Stimulated activated CD8-positive, alpha-beta memory T cell treated with anti-CD3 and anti-CD28 coated beads, Interleukin-7, amount 100 ng/mL, for 1 hour (primary cell): Measurements from ENCODE around the gene ZBP1.
A peak's percentile ranks its signal among the peaks of the same experiment; 100 is the strongest.

Experiments used
- DNase-seq, 2 donors: peaks; one replicate each; pipeline ENCODE4 v3.0.0-alpha.2; 2020; ENCODE audit warnings: low read depth in 2 of 2

The ZBP1 gene

DNA sequence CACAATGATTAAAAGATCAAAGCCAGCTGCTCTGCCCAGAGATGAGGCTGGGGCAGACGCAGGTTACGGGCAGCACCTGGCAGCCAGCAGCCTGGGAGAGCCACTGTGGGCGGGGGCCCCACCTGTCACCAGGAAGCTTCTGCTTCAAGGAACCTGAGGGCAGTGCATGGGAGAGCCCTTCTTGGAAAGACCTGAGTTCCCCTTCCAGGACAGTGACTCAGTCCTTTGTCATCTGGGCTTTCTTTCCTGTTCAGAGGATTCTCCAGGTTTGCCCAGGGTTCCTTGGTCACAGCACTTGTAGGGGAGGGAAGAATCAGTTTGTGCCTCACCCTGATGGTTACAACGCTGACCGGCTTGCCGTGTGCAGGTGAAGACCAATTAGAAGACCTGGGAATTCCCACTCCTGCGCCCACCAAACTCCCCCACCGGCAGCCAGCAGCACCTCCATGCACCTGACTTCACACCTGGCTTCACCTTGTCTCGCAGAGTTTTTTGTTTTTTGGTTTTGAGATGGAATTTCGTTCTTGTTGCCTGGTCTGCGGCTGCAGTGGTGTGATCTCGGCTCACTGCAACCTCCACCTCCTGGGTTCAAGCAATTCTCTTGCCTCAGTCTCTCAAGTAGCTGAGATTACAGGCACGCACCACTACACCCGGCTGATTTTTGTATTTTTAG lies 2.0 kb downstream of the ZBP1 start:
- DNase-seq, result peak in 1 of 2 donors; percentile 28

DNA sequence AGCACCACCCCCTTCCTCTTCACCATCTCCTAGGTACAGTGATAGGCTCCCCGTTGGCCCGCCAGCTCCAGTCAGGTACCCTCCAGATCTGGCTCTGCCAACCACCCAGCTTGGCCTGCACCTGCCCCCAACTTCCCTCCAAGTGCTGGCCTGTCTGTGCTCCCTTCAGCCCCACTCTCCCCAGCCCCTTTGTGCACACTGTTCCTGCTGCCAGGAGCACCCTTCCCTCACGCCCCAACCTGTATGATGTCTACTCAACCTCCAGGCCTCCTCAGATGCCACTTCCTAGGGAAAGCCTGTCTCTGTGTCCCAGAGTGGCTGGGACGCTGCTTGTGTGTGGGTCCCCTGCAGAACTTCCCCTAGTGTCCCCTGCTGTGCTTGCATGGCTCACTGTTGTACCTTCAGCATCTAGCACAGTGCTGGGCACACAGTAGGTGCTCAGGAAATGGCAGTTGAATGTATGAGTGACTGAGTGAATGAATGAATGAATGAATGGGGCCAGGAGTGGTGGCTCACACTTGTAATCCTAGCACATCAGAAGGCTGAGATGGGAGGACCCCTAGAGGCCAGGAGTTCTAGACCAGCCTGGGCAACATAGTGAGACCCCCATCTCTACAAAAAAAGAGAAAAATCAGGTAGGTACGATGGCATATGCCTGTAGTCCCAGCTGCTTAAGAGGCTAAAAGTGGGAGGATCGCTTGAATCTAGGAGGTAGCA lies 3.0 kb downstream of the ZBP1 start:
- DNase-seq, result no peak

DNA sequence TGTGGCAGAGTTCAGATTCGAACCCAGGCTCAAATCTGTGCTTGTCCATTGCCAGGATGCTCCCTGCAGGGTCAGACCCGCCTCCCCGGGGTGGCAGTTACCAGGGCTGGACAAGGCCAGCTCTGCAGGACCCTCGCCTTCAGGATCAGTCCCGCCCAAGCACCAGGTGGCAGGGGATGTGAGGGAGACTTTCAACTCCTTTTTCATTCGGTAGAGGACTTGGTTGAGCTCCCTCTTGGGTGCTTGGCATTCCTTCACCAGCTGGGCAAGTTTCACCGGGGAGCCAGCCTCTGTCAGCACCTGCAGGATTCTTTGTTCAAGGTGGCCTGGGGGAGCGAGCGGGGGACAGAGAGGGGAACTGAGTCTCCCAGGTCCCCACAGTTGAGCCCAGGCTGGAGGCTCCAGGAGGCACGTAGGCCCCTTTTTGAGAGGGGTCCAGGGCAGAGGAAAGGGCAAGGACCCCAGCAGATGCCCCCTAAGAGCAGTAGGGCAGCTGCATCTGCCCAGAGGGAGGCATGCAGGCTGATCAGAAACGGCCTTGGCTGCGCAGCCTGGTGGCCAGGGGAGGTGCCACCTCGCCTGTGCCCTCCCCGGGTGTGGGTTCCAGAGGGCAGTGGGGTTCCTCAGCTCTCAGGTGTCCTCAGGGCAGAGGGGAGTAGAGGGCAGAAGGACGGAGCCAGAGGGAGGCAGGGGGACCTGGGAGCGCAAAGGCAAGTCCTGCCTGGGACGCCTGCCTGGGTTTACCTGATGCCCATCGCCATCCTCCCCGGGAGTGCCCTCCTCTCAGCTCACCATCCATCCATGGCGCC lies 3.9 kb downstream of the ZBP1 start:
- DNase-seq, result no peak

DNA sequence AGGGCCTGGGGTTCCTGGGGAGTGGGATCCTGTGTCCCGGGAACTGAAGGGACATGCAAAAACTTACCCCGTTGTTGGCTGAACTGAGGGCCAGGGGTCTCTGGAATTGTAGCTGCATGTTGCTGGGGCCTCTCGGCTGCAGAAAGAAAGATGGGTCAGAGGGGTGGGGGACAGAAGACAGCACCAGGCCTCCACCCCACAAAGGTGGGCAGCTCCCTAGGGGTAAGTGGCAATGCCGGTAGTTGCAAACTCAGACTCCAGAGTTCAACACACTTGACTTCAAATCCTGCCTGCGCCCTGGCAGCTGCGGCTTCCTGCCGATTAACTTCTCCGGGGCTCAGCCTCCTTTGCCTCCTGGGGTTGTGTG lies 4.8 kb downstream of the ZBP1 start:
- no peak for DNase-seq

DNA sequence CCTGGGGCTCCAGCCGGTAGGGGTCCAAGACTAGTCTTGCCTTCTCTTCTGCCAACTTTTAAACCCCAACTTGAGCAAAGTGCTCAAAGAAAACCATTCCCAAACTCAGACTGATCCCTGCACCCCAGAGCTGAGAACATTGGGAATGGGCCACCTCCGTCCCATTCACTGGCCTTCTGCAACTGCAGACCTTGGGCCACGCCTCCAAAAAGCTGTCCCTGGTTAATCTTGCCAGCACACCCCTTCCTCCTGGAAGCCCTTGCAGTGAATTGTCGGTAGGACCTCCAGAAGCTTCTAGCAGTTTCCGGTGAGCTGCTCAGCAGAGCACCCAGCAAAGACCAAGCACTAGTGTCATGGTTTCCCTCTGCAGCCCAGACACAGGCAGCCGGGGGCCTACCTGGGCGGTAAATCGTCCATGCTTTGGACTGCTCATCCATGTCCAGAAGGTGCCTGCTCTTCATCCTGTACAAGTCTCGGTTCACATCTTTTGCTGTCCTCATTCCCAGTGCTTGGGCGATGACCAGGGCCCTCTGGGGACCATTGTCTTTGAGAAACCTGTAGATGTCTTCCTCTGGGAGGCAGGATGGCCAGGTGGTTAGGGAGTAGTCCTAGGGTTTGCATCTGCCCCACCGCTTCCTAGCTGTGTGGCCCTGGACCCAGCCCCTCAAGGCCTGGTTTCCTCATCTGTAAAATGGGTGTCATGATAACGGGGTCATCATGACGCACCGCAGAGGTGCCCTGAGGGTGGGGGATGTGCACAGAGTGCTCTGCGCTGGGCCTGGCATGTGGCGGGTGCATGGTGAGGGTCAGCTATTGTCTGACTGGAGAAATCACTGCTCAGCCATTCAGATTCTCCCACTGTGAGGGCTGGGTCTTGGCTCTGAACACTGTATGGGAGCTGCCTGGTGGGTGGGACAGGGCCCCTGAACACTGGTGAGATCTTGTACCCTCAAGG lies 5.5 kb downstream of the ZBP1 start:
- DNase-seq, result no peak

DNA sequence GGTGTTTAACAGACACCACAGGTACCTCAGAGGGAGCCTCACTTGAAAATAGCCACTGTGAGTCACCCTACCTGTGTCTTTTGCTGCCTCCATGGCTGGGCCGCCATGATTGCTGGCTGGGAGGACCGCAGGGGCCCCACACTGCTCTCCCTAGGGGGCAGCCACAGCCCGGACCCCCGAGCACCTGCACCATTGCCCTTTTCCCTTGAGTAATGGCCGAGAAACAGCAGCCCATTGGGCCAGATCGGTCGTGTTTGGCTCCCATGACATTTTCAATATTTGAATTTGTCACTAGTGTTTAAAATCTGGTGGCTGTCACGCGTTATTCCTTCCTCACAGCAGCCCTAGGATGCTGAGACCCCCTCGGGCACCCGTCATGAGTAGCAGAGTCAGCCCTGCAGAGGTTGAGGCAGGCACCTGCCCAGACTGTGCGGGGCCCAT lies 6.7 kb downstream of the ZBP1 start:
- no peak for DNase-seq

DNA sequence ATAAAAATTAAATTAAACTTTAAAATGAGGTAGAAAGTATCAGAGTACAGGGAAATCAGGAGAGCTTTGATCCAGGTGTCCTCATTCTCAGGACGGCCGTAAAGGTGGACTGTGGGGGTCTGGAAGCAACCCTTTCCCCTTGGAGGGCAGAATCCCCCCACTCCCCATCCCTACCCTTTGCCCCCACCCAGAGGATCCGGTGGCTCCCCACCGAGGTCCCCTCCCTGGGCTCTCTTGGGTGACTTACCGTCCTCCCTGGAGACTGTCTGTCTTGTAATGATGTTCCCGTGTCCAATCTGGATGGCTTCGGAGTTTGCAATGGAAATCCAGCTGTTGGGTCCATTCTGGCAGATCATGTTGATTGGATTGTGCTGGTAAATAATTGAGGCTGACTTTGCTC lies 7.3 kb downstream of the ZBP1 start:
- DNase-seq, result no peak

DNA sequence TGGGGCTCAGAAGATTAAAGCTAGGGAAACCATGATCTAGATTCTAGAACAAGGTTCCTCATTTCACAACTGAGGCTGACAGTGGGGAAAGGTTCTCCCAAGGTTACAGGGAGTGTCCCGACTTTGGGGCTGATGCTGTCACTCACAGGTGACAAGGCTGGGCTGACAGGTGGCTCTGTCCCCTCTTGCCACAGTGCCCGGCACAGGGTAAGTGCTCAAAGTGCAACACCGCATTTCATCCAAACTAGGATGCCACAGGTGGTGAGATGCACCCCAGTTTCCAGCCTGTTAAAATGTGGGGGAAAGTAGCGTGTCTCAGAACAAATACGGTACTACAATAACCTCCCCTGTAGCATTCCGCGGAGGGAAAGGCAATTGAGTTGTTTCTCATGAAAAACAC lies 7.8 kb downstream of the ZBP1 start:
- DNase-seq, result no peak

DNA sequence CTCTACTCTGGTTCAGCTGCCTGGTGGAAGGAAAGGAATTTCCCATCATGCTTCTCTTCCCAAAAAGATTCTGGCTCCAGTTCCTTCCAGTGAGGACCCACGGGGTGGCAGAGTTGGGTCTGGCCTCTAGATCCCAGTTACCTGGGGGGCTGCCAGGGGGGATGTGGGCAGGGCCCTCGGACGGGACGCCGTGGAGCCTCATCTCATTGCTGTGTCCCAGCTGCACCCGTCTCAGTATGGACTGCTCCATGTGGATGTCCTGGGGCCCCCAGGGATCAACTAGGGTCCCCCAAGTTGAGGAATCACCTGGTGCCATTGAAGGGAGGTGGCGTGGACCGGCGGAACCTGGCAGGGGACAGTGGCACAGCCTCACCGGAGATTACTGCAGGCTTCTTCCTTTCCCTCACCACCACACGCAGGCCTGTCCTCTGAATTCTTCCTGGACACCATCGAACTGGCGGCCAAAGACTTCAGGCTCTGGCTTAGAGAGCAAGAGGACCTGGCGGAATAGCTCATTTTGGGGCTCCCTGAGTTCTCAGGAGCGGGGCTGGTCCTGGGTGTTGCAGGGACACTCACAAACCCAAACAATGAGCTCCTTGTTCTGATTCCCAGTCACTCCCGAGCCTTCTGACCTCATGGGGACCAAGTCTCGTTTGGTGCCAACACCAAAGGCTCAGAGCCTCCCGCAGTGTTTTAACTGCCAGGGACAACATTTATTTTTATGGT lies 8.5 kb downstream of the ZBP1 start:
- no peak for DNase-seq

DNA sequence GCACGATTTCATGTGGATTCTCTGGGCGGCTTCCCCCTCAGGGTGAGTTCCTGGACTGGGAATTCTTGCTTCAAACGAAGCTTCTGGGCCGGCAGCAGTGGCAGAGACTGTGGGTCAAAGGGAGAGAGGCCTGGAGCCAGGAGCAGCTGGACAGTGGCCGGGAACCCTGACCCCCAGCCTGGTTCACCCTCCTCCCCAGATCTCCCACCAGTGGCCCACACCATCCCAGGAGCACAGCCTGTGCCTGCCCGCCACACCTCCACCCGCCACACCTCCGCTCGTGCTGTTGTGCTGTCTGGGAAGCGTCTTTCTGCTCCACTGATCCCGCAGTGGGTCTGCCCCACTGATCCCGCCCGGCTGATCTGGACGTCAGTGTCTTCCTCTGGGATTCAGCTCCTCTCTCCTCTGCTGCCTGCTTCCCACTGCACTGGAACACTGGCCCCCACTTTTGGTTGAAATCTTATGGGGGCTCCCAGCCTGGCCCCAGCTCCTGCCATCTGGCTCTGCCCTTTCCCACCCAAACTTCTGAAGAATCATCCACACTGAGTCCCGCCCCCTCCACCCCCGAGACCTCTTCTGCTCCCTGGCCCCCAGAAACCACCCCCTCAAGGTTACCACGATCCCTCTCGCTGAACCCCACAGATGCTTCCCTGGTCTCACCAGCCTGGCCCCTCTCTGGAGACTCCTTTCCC lies 9.8 kb downstream of the ZBP1 start:
- no peak for DNase-seq

DNA sequence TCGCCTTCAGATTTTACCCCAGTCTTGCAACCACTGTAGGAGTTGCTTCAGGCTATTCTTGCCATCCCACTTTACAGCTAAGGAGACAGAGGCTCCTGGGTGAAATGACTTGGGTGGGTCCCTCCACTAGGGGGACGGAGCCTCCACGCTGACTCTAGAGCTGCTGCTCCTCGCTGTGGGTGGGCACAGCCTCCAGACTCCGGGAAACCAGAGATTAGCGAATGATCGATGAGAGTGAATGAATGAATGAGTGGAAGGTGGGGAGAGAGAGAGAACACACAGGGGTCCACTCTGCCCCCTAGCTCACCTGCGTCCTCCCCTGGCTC lies 10.4 kb downstream of the ZBP1 start:
- DNase-seq, result no peak

DNA sequence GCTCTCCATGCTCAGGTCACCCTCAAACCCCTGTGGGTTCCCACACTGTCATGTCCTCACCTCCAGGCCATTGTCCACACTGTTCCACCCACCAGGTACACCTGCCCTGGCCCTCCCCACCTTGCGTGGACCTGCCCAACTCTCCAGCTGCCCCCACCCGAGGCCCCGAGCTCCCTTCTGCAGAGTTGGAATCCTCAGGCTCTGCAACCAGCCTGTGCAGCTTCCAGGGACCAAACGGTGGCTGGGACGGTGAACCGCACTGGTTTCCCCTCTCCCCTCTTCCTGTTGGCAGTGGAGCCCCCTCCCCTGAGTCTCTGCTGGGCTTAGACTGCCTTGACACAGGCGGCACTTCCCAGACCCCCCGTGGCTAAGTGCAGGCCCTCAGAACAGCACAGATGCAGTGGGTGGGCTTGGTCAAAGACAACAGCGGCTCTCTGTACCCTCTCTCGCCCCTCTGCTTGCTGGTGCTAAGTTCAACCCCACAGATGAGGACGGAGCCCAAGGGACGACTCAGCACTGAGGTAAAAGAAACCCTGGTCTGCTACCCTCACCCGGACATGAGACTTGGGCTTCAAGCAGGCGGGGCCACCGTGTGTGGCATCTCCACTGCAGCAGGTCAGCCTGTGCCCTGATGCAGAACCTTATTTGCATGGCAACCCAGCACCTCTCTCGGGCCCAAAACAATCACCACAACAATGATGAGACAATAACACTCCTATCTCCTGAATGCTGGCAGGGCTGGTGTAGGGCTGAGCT lies 11.0 kb downstream of the ZBP1 start:
- no peak for DNase-seq

DNA sequence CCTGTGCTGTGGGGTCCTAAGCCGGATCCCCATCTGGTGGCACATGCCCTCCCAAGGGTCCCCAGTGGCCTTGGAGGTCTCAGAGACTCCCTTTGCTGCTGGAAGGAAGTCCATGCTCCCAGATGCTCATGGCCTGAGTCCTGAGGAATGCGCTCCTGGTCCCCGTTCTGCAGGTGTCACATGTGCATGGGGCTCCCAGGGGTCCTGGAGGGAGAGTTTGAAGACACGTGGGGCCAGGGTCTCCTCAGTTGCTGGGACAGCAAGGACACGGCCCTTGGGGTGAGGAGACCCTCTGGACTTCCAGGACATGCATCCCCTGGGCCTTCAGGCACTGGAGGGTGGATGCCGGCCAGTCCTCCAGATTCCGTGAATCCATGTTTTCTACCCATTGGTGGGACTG lies 11.7 kb downstream of the ZBP1 start:
- no peak for DNase-seq

DNA sequence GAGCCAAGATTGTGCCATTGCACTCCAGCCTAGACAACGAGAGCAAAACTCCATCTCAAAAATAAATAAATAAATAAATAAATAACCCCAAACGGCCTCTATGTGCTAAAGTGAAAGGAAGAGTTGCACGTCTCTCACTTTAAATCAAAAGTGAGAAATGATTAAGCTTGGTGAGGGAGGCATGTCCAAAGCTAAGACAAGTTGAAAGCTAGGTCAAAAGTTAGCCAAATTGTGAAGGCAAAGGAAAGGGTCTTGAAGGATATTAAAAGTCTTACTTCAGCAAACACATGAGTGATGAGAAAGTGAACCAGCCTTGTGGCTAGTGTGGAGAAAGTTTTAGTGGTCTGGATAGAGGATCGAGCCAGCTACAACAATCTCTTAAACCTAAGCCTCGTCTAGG lies 14.3 kb downstream of the ZBP1 start:
- DNase-seq, result no peak

DNA sequence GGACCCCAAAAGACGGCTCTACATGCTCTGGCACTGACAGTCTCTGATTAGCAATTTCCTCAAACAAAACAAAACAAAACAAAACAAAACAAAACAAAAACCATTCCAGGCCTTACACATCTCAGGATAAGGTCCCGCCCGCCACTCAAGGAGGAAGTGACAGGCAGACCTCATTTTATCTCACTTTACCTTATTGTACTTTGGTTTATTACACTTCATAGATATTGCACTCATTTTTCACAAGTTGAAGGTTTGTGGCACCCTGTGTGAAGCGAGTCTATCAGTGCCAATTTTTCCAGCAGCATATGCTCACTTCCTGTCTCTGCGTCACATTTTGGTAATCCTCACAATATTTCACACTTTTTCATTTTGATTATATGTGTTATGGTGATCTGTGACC lies 15.2 kb downstream of the ZBP1 start:
- DNase-seq, result no peak

DNA sequence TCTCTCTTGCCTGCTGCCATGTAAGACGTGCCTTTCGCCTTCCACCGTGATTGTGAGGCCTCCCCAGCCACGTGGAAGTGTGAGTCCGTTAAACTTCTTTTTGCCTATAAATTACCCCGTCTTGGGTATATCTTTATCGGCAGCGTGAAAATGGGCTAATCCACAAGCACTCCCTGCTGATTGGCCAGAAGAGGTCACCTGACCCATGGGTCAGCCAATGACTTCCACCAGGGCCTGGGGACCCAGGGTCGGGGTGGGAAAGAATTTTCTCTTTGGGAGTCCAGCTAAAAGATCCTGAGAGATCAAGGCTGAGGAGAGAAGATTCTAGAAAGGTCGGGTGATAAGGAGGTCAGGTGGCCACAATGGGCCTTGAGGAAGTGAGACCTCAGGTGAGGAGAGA lies 17.1 kb downstream of the ZBP1 start:
- no peak for DNase-seq

DNA sequence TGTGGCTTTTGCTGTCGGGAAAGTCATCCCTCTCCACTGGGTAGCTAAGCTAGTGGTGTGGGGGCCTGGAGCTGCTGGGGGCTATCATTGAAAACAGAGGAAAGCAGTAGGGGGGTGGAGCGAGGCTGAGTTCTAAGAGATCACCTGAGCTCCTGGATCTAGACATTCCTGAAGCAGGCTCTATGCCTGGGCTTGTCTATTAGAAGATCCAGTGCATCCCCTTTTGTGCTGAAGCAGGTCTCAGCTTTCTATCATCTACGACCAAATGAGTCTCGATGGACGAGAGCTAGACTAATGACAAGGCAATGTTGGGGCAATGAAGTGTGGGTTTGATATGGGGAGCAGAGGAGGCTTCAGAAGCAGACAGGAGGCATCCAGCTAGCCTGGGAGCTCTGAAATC lies 18.5 kb downstream of the ZBP1 start:
- no peak for DNase-seq

DNA sequence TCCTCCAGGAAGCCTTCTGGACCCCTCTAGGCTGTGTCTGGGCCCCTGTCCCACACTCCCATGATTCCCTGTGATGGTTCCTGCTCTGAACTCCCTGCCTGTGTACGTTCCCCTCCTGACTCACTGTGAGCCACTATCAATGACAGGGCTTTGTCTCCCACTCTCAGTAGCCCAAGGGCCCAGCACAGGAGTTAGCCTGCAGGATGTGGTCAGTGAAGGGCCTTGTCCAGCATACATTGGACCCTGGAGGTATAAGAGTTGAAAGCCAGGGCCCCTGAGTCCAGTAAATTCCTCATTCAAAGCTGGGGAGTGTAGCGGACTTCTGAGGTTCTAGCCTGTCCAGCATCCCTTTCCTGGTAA lies 19.0 kb downstream of the ZBP1 start:
- no peak for DNase-seq

DNA sequence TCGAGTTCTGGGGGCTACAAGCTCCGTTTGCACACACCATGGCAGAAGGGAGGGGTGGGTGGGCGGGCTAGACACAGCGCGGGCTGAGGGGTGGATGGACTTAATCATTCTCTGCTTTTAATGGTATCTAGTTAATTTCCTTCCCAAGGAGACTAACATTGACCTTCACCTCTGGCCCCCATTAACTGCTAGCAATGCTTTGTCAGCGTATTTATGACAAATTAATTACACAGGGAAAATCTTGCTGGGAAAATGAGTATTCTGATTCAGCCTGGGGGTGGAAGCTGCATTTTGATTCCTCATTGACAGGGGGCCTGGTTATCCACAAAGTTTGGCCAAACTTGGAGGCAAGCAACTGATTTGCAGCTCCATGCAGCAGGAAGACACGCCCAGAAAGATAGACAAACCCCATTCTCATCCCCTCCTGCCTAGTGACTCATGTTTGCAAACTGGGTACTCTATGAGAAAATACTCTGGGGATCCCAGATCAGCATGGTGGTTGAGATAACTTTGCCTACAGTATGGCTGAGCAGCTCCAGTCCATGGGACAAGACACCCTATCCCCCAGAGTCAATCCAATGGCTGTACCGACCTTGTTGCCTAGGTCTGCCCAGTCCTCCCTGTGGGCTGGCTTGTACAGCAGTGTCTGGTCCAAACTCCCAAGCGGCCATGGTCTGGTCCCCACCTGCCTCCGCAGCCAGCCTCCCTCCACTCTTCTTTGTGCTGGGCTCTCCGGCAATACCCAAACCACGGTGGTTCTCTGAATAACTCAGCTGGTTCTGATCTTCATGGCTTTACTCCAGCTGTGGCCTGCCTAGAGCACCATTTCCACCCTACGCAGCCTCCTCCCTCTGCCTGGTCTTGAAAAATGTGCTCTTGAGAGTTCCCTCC lies 19.7 kb downstream of the ZBP1 start:
- no peak for DNase-seq
